ENCODE results near the gene MIS18BP1. TPM values are rescaled to one million over a fixed set of nuclear protein-coding genes. Genes with fewer than 3 reads are reported as not detected.

MIS18BP1 gene
- total and polyA plus RNA-seq, 7 donors: 6.6 to 43.8 (median 20.4) TPM

- no peaks in the 10 kb centered on the region for H3K27me3 ChIP-seq
- no peak overlapping the region for H3K4me3 ChIP-seq
- TF ChIP-seq EP300 (IDR thresholded peaks at IDR 0.05) (no peak), POLR2AphosphoS5 (IDR thresholded peaks at IDR 0.05) (no peak), POLR2A (IDR thresholded peaks at IDR 0.05) (no peak)
- TF ChIP-seq, protein P1, sequence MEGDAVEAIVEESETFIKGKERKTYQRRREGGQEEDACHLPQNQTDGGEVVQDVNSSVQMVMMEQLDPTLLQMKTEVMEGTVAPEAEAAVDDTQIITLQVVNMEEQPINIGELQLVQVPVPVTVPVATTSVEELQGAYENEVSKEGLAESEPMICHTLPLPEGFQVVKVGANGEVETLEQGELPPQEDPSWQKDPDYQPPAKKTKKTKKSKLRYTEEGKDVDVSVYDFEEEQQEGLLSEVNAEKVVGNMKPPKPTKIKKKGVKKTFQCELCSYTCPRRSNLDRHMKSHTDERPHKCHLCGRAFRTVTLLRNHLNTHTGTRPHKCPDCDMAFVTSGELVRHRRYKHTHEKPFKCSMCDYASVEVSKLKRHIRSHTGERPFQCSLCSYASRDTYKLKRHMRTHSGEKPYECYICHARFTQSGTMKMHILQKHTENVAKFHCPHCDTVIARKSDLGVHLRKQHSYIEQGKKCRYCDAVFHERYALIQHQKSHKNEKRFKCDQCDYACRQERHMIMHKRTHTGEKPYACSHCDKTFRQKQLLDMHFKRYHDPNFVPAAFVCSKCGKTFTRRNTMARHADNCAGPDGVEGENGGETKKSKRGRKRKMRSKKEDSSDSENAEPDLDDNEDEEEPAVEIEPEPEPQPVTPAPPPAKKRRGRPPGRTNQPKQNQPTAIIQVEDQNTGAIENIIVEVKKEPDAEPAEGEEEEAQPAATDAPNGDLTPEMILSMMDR (IDR thresholded peaks at IDR 0.05): no peak
- intact Hi-C loops (cut with DNase I): no loop called here
- H3K4me1 ChIP-seq: no peaks in the 10 kb centered on the region
- H3K9me3 ChIP-seq: no peaks in the 10 kb centered on the region
- peaks cover 0 to 4% (median 0%) of the 10 kb centered on the region in 4 donors for H3K36me3 ChIP-seq
- no peak for DNase-seq
- H3K27ac ChIP-seq: no peak overlapping the region
Observed at GRCh38 chr14:45156067-45156466, 96.9 kb downstream of the MIS18BP1 start.

Small RNAs within 50 kb of the gene (small RNA-seq; reads per million reads assigned to genes)
- gene RNU6-552P: 0 to 0.07 (median 0) reads per million in 3 donors

Other genes starting within 250 kb of the MIS18BP1 start
- 10 to 100 TPM; 23.2 to 41.0 (median 30.0) TPM for gene PRPF39, start 169.1 kb downstream of the MIS18BP1 start, total RNA-seq
- gene PRPF39, start 169.1 kb downstream of the MIS18BP1 start, polyA plus RNA-seq: 10 to 100 TPM in 1 of 3 donors, 1 to 10 TPM in 2; 5.5 to 12.6 (median 8.4) TPM
- 10 to 100 TPM; 32.6 to 68.0 (median 56.8) TPM for gene FKBP3, start 118.7 kb downstream of the MIS18BP1 start, total RNA-seq
- gene FKBP3, start 118.7 kb downstream of the MIS18BP1 start, polyA plus RNA-seq: 100 to 1,000 TPM in 1 of 3 donors, 10 to 100 TPM in 2; 71.5 to 113 (median 78.1) TPM
- gene FANCM, start 117.3 kb downstream of the MIS18BP1 start, total RNA-seq: 1 to 10 TPM; 2.8 to 6.8 (median 4.3) TPM
- gene FANCM, start 117.3 kb downstream of the MIS18BP1 start, polyA plus RNA-seq: 1 to 10 TPM in 2 of 3 donors, under 1 TPM in 1; 0.46 to 2.5 (median 2.4) TPM

All from sigmoid colon (tissue), 7 donors.